H1 (cell line): ENCODE results near the gene SLC12A5. TPM values are rescaled to one million over a fixed set of nuclear protein-coding genes. Genes with fewer than 3 reads are reported as not detected.

Experiments
- CTCF ChIA-PET: fragments of 300-600 bp; sonication (Branson Sonifier 250); formaldehyde crosslinking; loops from one replicate; lab custom pipeline; 2021; ENCODE audit not compliant: partially characterized antibody; lab: Charles Lee
- POLR2A ChIA-PET: fragments of 300-600 bp; sonication (Branson Sonifier 250); formaldehyde crosslinking; loops from one replicate; lab custom pipeline; 2021; ENCODE audit warnings: inconsistent platforms; ENCODE audit not compliant: partially characterized antibody; lab: Charles Lee
- DNase-seq, 2 experiments: peaks; one replicate each; pipeline versions ENCODE4 v3.0.0 to v3.0.0-alpha.2; 2010 to 2022; ENCODE audit warnings: low spot score in 2 of 2, low read depth in 1 of 2, mixed read lengths in 1 of 2
- FAIRE-seq: peaks from 2 replicates; lab custom pipeline; 2011; peaks lifted over from hg19 to GRCh38; lab: Jason Lieb, UNC
- H2AFZ ChIP-seq: 2 replicates; pipeline ENCODE4 v1.8.1; 2012; ENCODE audit warnings: low read length, inconsistent platforms
- H2AK5ac ChIP-seq: 2 replicates; pipeline ENCODE4 v1.6.1; 2013; ENCODE audit warnings: low read depth, low read length
- H2BK120ac ChIP-seq: replicated peaks from 2 replicates; pipeline ENCODE3; 2013; ENCODE audit warnings: low read depth, low read length, inconsistent platforms
- H2BK12ac ChIP-seq: 2 replicates; pipeline ENCODE4 v1.6.1; 2013; ENCODE audit warnings: low read depth, low read length
- H2BK15ac ChIP-seq: 2 replicates; pipeline ENCODE4 v1.6.1; 2013; ENCODE audit warnings: low read length
- H2BK20ac ChIP-seq: 2 replicates; pipeline ENCODE4 v1.6.1; 2013; ENCODE audit warnings: low read length
- H2BK5ac ChIP-seq: 2 replicates; pipeline ENCODE4 v1.6.1; 2013; ENCODE audit warnings: low read depth, low read length
- H3K14ac ChIP-seq: 2 replicates; pipeline ENCODE4 v1.6.1; 2013; ENCODE audit warnings: inconsistent platforms; ENCODE audit not compliant: insufficient read length
- H3K18ac ChIP-seq: 2 replicates; pipeline ENCODE4 v1.6.1; 2013; ENCODE audit warnings: low read length; ENCODE audit errors: extremely low read depth
- H3K23ac ChIP-seq: 2 replicates; pipeline ENCODE4 v1.6.1; 2013; ENCODE audit warnings: inconsistent platforms; ENCODE audit not compliant: insufficient read length
- H3K23me2 ChIP-seq: 2 replicates; pipeline ENCODE4 v1.6.1; 2013; ENCODE audit warnings: low read depth, low read length
- H3K27ac ChIP-seq: 2 replicates; pipeline ENCODE4 v1.6.1; 2011; ENCODE audit warnings: low read depth, low read length, inconsistent platforms
- H3K27me3 ChIP-seq, 4 experiments: replicated peaks in 1 of 4; 1 replicate in 1 of 4; 2 replicates in 3 of 4; pipeline versions ENCODE4 v1.6.1 to v1.8.1; 2011 to 2013; ENCODE audit warnings: low read length in 3 of 4, mild to moderate bottlenecking in 3 of 4, inconsistent platforms in 2 of 4, mixed read lengths in 2 of 4, moderate library complexity in 1 of 4; ENCODE audit not compliant: control insufficient read depth in 3 of 4, insufficient read depth in 3 of 4; ENCODE audit errors: extremely low read depth in 1 of 4
- H3K36me3 ChIP-seq, 4 experiments: 2 replicates each; pipeline versions ENCODE4 v1.6.1 to v1.8.1; 2011 to 2013; ENCODE audit warnings: mild to moderate bottlenecking in 4 of 4, low read length in 3 of 4, moderate library complexity in 2 of 4, control low read depth in 1 of 4, inconsistent platforms in 1 of 4; ENCODE audit not compliant: insufficient read depth in 4 of 4, control insufficient read depth in 2 of 4
- H3K4ac ChIP-seq: replicated peaks from 2 replicates; pipeline ENCODE3; 2013; ENCODE audit warnings: low read length, low read depth, mixed read lengths, inconsistent platforms; ENCODE audit not compliant: insufficient read length
- H3K4me1 ChIP-seq, 4 experiments: replicated peaks in 1 of 4; 1 replicate in 1 of 4; 2 replicates in 3 of 4; pipeline versions ENCODE4 v1.6.1 to v1.8.1; 2011 to 2013; ENCODE audit warnings: low read length in 3 of 4, inconsistent platforms in 2 of 4, mixed read lengths in 1 of 4; ENCODE audit not compliant: insufficient read depth in 4 of 4, control insufficient read depth in 3 of 4
- H3K4me2 ChIP-seq, 2 experiments: 2 replicates each; pipeline versions ENCODE4 v1.6.1 to v1.8.1; 2011 to 2013; ENCODE audit warnings: low read depth in 2 of 2, low read length in 2 of 2, control low read depth in 1 of 2, inconsistent platforms in 1 of 2, mild to moderate bottlenecking in 1 of 2; ENCODE audit not compliant: insufficient read depth in 1 of 2
- H3K4me3 ChIP-seq, 4 experiments: fragments of 200-600, 300-600 bp in 1 of 4; sonication (generic), shearing (Covaris generic), sonication (Bioruptor Twin) in 1 of 4; 2 replicates each; pipeline versions ENCODE4 v1.5.1 to v1.8.1; 2011 to 2016; ENCODE audit warnings: low read length in 4 of 4, low read depth in 3 of 4, control low read depth in 2 of 4, inconsistent platforms in 2 of 4, mild to moderate bottlenecking in 2 of 4, mixed read lengths in 1 of 4, moderate library complexity in 1 of 4; ENCODE audit not compliant: insufficient read depth in 2 of 4; ENCODE audit errors: extremely low read depth in 1 of 4
- H3K56ac ChIP-seq: replicated peaks from 2 replicates; pipeline ENCODE3; 2013; ENCODE audit warnings: low read depth, mild to moderate bottlenecking, mixed read lengths, low read length, inconsistent platforms; ENCODE audit not compliant: insufficient read length
- H3K79me1 ChIP-seq: 2 replicates; pipeline ENCODE4 v1.6.1; 2013; ENCODE audit warnings: low read depth, low read length, control low read depth
- H3K79me2 ChIP-seq, 2 experiments: 2 replicates each; pipeline versions ENCODE4 v1.6.1 to v1.8.1; 2012 to 2013; ENCODE audit warnings: low read length in 2 of 2, mild to moderate bottlenecking in 2 of 2, inconsistent platforms in 1 of 2; ENCODE audit not compliant: insufficient read depth in 2 of 2, control insufficient read depth in 1 of 2
- H3K9ac ChIP-seq, 4 experiments: replicated peaks in 1 of 4; 1 replicate in 1 of 4; 2 replicates in 3 of 4; pipeline versions ENCODE4 v1.6.1 to v1.8.1; 2011 to 2013; ENCODE audit warnings: low read depth in 3 of 4, low read length in 3 of 4, control low read depth in 2 of 4, mild to moderate bottlenecking in 2 of 4, moderate library complexity in 2 of 4, inconsistent platforms in 1 of 4; ENCODE audit errors: extremely low read depth in 1 of 4
- H3K9me3 ChIP-seq, 2 experiments: 2 replicates each; pipeline versions ENCODE4 v1.6.1 to v1.8.1; 2012 to 2013; ENCODE audit warnings: mild to moderate bottlenecking in 2 of 2, moderate library complexity in 2 of 2, control low read depth in 1 of 2, inconsistent platforms in 1 of 2, low read depth in 1 of 2, low read length in 1 of 2, mixed read lengths in 1 of 2; ENCODE audit not compliant: insufficient read depth in 2 of 2
- H4K20me1 ChIP-seq, 2 experiments: replicated peaks in 1 of 2; 2 replicates each; pipeline versions ENCODE3 to v1.8.1; 2011 to 2013; ENCODE audit warnings: inconsistent platforms in 2 of 2, low read length in 2 of 2, mild to moderate bottlenecking in 1 of 2; ENCODE audit not compliant: insufficient read depth in 2 of 2, control insufficient read depth in 1 of 2
- H4K5ac ChIP-seq: 2 replicates; pipeline ENCODE4 v1.6.1; 2013; ENCODE audit warnings: low read length, low read depth, mixed read lengths, inconsistent platforms; ENCODE audit not compliant: insufficient read length
- H4K8ac ChIP-seq: 2 replicates; pipeline ENCODE4 v1.8.0; 2013; ENCODE audit warnings: mild to moderate bottlenecking, moderate library complexity, low read length, inconsistent platforms; ENCODE audit not compliant: insufficient read depth; ENCODE audit errors: extremely low read depth
- H4K91ac ChIP-seq: replicated peaks from 2 replicates; pipeline ENCODE3; 2013; ENCODE audit warnings: low read length, mixed read lengths, inconsistent platforms; ENCODE audit not compliant: insufficient read length
- BCL11A ChIP-seq, 2 experiments: IDR thresholded peaks; one replicate each; pipeline ENCODE4 v1.6.1; 2011; ENCODE audit warnings: low read depth in 2 of 2, low read length in 2 of 2, mild to moderate bottlenecking in 2 of 2
- BRCA1 ChIP-seq: IDR thresholded peaks from 2 replicates; pipeline ENCODE4 v1.6.1; 2012; ENCODE audit warnings: low read depth, low read length, improper control_type of control experiment
- CBX5 ChIP-seq: fragments of 300-800, 300-1000 bp; sonication (generic); IDR thresholded peaks from 2 replicates; pipeline ENCODE4 v1.7.1; 2016; ENCODE audit warnings: antibody characterized with exemption, low read length, low read depth
- CREB1 ChIP-seq: IDR thresholded peaks from 2 replicates; pipeline ENCODE4 v1.6.1; 2012; ENCODE audit warnings: inconsistent platforms
- JUND ChIP-seq: IDR thresholded peaks from 2 replicates; pipeline ENCODE4 v1.6.1; 2011; ENCODE audit warnings: mild to moderate bottlenecking, improper control_type of control experiment, low read length
- KDM5A ChIP-seq: fragments of 200-600 bp; IDR thresholded peaks from 2 replicates; pipeline ENCODE4 v1.7.1; 2012; ENCODE audit warnings: mild to moderate bottlenecking, low read length, inconsistent platforms, mixed read lengths
- SIRT6 ChIP-seq: IDR thresholded peaks from one replicate; pipeline ENCODE4 v1.7.1; 2012; ENCODE audit warnings: low read length, inconsistent platforms
- SRF ChIP-seq: IDR thresholded peaks from 2 replicates; pipeline ENCODE4 v1.6.1; 2011; ENCODE audit warnings: mild to moderate bottlenecking, low read depth, low read length, moderate library complexity
- TCF12 ChIP-seq: IDR thresholded peaks from 2 replicates; pipeline ENCODE4 v1.6.1; 2011; ENCODE audit warnings: low read depth, mild to moderate bottlenecking, low read length
- YY1 ChIP-seq: IDR thresholded peaks from 2 replicates; pipeline ENCODE4 v1.6.1; 2011; ENCODE audit warnings: low read depth, mild to moderate bottlenecking, low read length
- WGBS, 2 experiments: shearing (Covaris generic) in 1 of 2; methylation state at CpG; one replicate each; pipeline versions ENCODE4 v1.1.6 to v1.1.7; 2013 to 2015; ENCODE audit warnings: low lambda C conversion rate in 2 of 2, mixed read lengths in 2 of 2, inconsistent platforms in 1 of 2, low coverage in 1 of 2, missing lambda C conversion rate in 1 of 2; ENCODE audit not compliant: insufficient replicate concordance in 2 of 2, insufficient coverage in 1 of 2, insufficient read length in 1 of 2; ENCODE audit errors: extremely low coverage in 1 of 2, missing lambda C conversion rate in 1 of 2; 5-methylcytosine and 5-hydroxymethylcytosine counted together
- polyA plus RNA-seq, 7 experiments: library from polyadenylated mRNA; depleted of rRNA in 3 of 7; stranded (reverse) in 5 of 7; unstranded in 2 of 7; fragments of >200 nt in 5 of 7; fragments of 200-250 nt in 2 of 7; gene quantifications; 1 replicate in 5 of 7; 2 replicates in 1 of 7; 4 replicates in 1 of 7; pipeline versions ENCODE4 v1.2.1 to v1.2.3, GENCODE V29; 2011 to 2013; ENCODE audit warnings: missing spikeins in 2 of 7, mixed read lengths in 2 of 7
- total RNA-seq: library from RNA; stranded (reverse); fragmentation: NEBNext Ultra II Directional; extraction: Animal tissue kit (Norgen Biotek cat#: 25700); gene quantifications from 2 replicates; pipeline ENCODE4 v1.2.1, GENCODE V29; 2021
- TF ChIP-seq, protein P1 (sequence below), 3 experiments: IDR thresholded peaks; 1 replicate in 2 of 3; 2 replicates in 1 of 3; pipeline versions ENCODE4 v1.5.1 to v1.6.1; 2011; ENCODE audit warnings: low read length in 3 of 3, mild to moderate bottlenecking in 3 of 3, inconsistent platforms in 2 of 3, low read depth in 1 of 3, moderate library complexity in 1 of 3; ENCODE audit not compliant: insufficient read depth in 1 of 3; ENCODE audit errors: control extremely low read depth in 1 of 3

The SLC12A5 gene
- total and polyA plus RNA-seq, 2 of the 8 experiments (the other 6 are each of a cell fraction or from before 2014, with no cell fraction given): 1.9 to 7.3 TPM

DNA sequence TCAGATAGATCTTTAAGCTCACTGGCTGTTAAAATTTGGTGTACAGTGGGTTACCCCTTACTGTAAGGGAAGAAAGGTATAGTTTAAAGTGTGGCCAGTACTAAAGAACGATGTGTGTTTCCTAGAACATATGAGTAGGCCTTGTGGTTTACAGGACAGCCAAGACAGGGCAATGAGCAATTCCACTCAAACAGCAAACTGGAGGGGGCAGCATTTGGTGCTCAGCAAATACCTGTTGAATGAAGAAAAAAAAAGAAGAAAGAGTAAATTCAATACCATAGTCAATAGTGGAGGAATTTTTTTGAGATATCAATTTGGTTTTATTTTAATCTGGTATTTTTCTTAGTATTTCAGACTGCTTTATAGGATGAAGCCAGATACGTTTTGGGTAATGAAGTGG lies 64.5 kb downstream of the SLC12A5 start:
- H2BK5ac ChIP-seq: no peak overlapping the region
- H2AFZ ChIP-seq: no peak overlapping the region
- FAIRE-seq (no peak), DNase-seq (no peak)
- no peak overlapping the region for H2AK5ac ChIP-seq
- H3K23ac ChIP-seq: no peak overlapping the region
- no peak overlapping the region for H4K91ac ChIP-seq
- H2BK15ac ChIP-seq: no peak overlapping the region
- no peaks in the 10 kb centered on the region; the same call in 1 of the 2 replicates for H3K23me2 ChIP-seq
- H3K4me2 ChIP-seq: no peak overlapping the region
- no peak overlapping the region for H3K4me3 ChIP-seq
- no peak overlapping the region for H3K27ac ChIP-seq
- no peak overlapping the region for H2BK120ac ChIP-seq
- peaks cover 5 to 6% of the 10 kb centered on the region in 2 experiments for H3K79me2 ChIP-seq
- H3K9ac ChIP-seq: no peak overlapping the region
- H4K8ac ChIP-seq: no peak overlapping the region
- H3K79me1 ChIP-seq: peaks cover under 1% of the 10 kb centered on the region; the same call in 1 of the 2 replicates
- no peak overlapping the region for H3K4ac ChIP-seq
- no peak overlapping the region for H4K5ac ChIP-seq
- no peak overlapping the region for H2BK12ac ChIP-seq
- H3K27me3 ChIP-seq: no peaks in the 10 kb centered on the region
- no peaks in the 10 kb centered on the region for H3K36me3 ChIP-seq
- no peak overlapping the region for H2BK20ac ChIP-seq
- no peaks in the 10 kb centered on the region; a peak in 1 of 4 replicates for H3K9me3 ChIP-seq
- ChIA-PET CTCF (interaction anchor here (1.2 to 2.2 kb wide), 2 partner anchors 51 to 80 kb away, joined by 3 to 7 read pairs; no protein-coding TSS in a partner anchor), POLR2A (interaction anchor here (2.6 kb wide), 1 partner anchor 15 kb away, joined by 9 read pairs; no protein-coding TSS in a partner anchor)
- H3K4me1 ChIP-seq: 0 out of 7 replicates have a peak, but pooled peaks cover 0 to 1% (median under 1%) of the 10 kb centered on the region in 4 experiments
- WGBS, 2 experiments: 74% methylated on average over 2 of the region's 2 CpGs; no CpG with 5 or more reads in 1 of the 2 experiments
- no peak overlapping the region for H3K18ac ChIP-seq
- H3K56ac ChIP-seq: no peak overlapping the region
- no peak overlapping the region for H3K14ac ChIP-seq
- peaks cover 3 to 4% of the 10 kb centered on the region in 2 experiments for H4K20me1 ChIP-seq
- TF ChIP-seq SRF (no peak), JUND (no peak), TCF12 (no peak), BCL11A (IDR thresholded peaks at IDR 0.05; ENCODE audit: low read depth in 2 of 2, low read length in 2 of 2) (no peak), YY1 (no peak), BRCA1 (no peak), KDM5A (no peak), SIRT6 (no peak), CREB1 (no peak), CBX5 (no peak)
- TF ChIP-seq, protein P1, sequence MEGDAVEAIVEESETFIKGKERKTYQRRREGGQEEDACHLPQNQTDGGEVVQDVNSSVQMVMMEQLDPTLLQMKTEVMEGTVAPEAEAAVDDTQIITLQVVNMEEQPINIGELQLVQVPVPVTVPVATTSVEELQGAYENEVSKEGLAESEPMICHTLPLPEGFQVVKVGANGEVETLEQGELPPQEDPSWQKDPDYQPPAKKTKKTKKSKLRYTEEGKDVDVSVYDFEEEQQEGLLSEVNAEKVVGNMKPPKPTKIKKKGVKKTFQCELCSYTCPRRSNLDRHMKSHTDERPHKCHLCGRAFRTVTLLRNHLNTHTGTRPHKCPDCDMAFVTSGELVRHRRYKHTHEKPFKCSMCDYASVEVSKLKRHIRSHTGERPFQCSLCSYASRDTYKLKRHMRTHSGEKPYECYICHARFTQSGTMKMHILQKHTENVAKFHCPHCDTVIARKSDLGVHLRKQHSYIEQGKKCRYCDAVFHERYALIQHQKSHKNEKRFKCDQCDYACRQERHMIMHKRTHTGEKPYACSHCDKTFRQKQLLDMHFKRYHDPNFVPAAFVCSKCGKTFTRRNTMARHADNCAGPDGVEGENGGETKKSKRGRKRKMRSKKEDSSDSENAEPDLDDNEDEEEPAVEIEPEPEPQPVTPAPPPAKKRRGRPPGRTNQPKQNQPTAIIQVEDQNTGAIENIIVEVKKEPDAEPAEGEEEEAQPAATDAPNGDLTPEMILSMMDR (IDR thresholded peaks at IDR 0.05; ENCODE audit: control extremely low read depth in 1 of 3, insufficient read depth in 1 of 3, low read depth in 1 of 3, low read length in 3 of 3): no peak
